Astrocyte of the cerebellum (primary cell): Measurements from ENCODE around the gene HSPB7.
A peak's percentile ranks its signal among the peaks of the same experiment; 100 is the strongest.

ENCODE experiments used
- DNase-seq: peaks from one replicate; pipeline ENCODE4 v3.0.0-alpha.2; 2011; ENCODE audit warnings: low read depth
- H3K4me3 ChIP-seq: 2 replicates; pipeline ENCODE4 v1.5.1; 2011; ENCODE audit warnings: mild to moderate bottlenecking, low read depth, low read length, moderate library complexity
- in situ Hi-C: cut with HindIII; loops from 2 replicates; pipeline ENCODE4 v1.10.0; 2017; ENCODE audit warnings: low sequenced_read_pairs
- TF ChIP-seq, protein P1 (sequence below): IDR thresholded peaks from 2 replicates; pipeline ENCODE4 v1.5.1; 2012; ENCODE audit warnings: low read length, low read depth, moderate library complexity, mild to moderate bottlenecking; ENCODE audit errors: missing control alignments

HSPB7 gene

DNA sequence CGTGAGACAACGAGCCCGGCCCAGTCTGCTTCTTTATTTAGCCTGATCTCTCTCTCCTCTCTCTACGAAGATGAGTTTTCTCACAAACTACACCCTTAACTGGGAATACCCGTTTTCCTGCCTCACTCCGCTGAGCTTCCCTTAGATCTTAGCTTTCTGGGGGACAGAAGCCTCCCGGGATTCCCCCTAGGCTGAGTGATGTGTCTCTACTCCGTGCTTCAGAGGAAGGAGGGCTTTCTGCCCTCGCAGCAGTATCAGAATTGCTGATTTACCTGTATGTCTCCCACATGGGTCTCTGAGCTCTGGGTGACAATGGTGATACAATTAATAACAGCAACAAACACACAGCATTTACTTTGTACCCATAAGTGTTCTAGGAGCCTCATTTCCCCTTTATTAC is 43.0 kb downstream of the HSPB7 start:
- peak overlapping the region; percentile 68 for H3K4me3 ChIP-seq
- TF ChIP-seq, protein P1, sequence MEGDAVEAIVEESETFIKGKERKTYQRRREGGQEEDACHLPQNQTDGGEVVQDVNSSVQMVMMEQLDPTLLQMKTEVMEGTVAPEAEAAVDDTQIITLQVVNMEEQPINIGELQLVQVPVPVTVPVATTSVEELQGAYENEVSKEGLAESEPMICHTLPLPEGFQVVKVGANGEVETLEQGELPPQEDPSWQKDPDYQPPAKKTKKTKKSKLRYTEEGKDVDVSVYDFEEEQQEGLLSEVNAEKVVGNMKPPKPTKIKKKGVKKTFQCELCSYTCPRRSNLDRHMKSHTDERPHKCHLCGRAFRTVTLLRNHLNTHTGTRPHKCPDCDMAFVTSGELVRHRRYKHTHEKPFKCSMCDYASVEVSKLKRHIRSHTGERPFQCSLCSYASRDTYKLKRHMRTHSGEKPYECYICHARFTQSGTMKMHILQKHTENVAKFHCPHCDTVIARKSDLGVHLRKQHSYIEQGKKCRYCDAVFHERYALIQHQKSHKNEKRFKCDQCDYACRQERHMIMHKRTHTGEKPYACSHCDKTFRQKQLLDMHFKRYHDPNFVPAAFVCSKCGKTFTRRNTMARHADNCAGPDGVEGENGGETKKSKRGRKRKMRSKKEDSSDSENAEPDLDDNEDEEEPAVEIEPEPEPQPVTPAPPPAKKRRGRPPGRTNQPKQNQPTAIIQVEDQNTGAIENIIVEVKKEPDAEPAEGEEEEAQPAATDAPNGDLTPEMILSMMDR, result no peak
- in situ Hi-C loops, result no loop called here
- no peak for DNase-seq

GRCh38 chr1:15973772-15974171 is 44.1 kb downstream of the HSPB7 start:
- no peak for DNase-seq
- in situ Hi-C loops, result no loop called here
- no peak overlapping the region for H3K4me3 ChIP-seq
- TF ChIP-seq, protein P1, result no peak

DNA sequence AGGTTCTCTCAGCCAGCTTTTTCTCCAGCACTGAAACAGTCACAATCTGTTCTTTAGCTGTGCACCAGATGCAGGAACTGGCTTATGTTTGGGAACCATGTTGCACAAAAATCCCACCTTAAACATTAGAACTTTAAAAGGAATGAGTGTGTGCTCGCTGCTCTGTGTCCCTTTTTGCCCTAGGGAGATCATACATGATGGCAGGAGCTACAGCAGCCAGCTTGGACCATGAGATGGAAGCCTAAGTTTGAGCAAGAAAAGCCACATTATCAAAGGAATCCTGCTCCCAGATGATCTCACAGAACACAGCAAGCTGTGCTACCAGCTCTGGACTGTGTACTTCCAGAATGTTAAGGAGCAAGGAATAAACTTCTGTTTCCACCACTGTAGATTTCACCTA is 45.4 kb downstream of the HSPB7 start:
- TF ChIP-seq, protein P1, result no peak
- no peak overlapping the region for H3K4me3 ChIP-seq
- in situ Hi-C loops, result no loop called here
- DNase-seq, result no peak

DNA sequence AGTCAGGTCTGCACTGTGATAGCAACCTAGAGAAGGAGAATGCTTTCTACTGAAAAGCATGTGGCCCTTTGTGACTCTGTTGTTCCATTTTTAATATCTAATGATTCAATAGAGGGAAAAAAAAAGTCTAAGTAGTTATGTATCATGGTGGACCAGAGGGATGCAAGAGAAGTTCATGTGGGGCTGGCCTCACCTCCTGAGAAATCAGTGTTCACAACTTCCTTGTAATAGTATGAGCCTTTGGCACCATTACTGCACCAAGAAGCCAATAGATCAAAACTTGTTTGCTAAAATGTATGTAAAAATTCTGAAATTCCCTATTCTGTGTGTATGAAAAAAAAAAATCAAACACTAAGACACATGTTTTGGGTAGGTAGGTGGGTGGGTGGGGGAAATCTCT is 46.9 kb downstream of the HSPB7 start:
- in situ Hi-C loops, result no loop called here
- TF ChIP-seq, protein P1, result no peak
- no peak for DNase-seq
- H3K4me3 ChIP-seq, result no peak overlapping the region

GRCh38 chr1:15969321-15969880 is 48.4 kb downstream of the HSPB7 start:
- in situ Hi-C loops, result no loop called here
- DNase-seq, result no peak
- TF ChIP-seq, protein P1, result no peak
- H3K4me3 ChIP-seq, result no peak overlapping the region

DNA sequence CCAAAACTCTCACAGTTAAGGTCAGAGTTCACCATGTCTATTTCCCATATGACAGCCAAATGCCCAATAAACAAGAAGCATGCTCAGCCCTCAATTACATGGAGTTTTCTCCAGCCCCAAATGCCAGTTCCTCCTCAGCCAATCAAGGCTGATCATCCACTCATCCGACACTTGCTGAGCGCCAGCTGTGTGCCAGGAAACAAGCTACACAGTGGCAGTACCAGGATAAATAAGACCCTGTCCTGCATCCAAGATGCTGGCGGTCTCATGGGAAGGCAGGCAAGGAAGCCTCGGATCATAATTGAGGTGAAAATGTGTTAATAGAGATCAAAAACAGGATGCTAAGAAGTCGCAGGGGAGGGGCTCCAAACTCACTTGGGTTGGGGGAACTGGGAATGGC is 49.7 kb downstream of the HSPB7 start:
- in situ Hi-C loops, result no loop called here
- H3K4me3 ChIP-seq, result no peak overlapping the region
- DNase-seq, result no peak
- TF ChIP-seq, protein P1, result no peak

GRCh38 chr1:15966956-15967344 is 50.9 kb downstream of the HSPB7 start:
- no peak for DNase-seq
- TF ChIP-seq, protein P1, result no peak
- H3K4me3 ChIP-seq, result no peak overlapping the region
- in situ Hi-C loops, result no loop called here
